Stimulated activated CD8-positive, alpha-beta memory T cell treated with anti-CD3 and anti-CD28 coated beads, Interleukin-12 subunit alpha, Interleukin-12 subunit beta, amount 100 ng/mL, for 4 hours (primary cell): ENCODE data around the gene HEYL.
"Not testable (repeated sequence)": the region's sequence is repeated elsewhere in the genome, so short reads cannot be mapped to it uniquely, and the experiment has no call there.

Experiments used
- DNase-seq: peaks from one replicate; pipeline ENCODE4 v3.0.0-alpha.2; 2020; ENCODE audit warnings: low read depth

Gene HEYL

GRCh38 chr1:39635871-39636210 is 3.6 kb downstream of the HEYL start:
- no peak for DNase-seq

GRCh38 chr1:39635205-39635870 is 4.1 kb downstream of the HEYL start:
- DNase-seq, result no peak

- DNase-seq, result no peak
Measured at GRCh38 chr1:39633422-39633821, 6.0 kb downstream of the HEYL start.

- no peak for DNase-seq
Measured at GRCh38 chr1:39632682-39633417, 6.6 kb downstream of the HEYL start.

GRCh38 chr1:39632323-39632681 is 7.1 kb downstream of the HEYL start:
- DNase-seq, result no peak

GRCh38 chr1:39631361-39632322 is 7.8 kb downstream of the HEYL start:
- no peak for DNase-seq

GRCh38 chr1:39628807-39629350 is 10.6 kb downstream of the HEYL start:
- no peak for DNase-seq

- no peak for DNase-seq
Measured at GRCh38 chr1:39626646-39627045, 12.8 kb downstream of the HEYL start.

- no peak for DNase-seq
Measured at GRCh38 chr1:39625462-39626273, 13.8 kb downstream of the HEYL start.

- DNase-seq, result no peak
Measured at GRCh38 chr1:39625009-39625408, 14.4 kb downstream of the HEYL start.

- DNase-seq, result no peak
Measured at GRCh38 chr1:39623053-39623452, 16.4 kb downstream of the HEYL start.

- DNase-seq, result no peak
Measured at GRCh38 chr1:39622427-39622826, 17.0 kb downstream of the HEYL start.

- DNase-seq, result no peak
Measured at GRCh38 chr1:39620659-39621165, 18.7 kb downstream of the HEYL start.

GRCh38 chr1:39617488-39618049 is 21.9 kb downstream of the HEYL start:
- DNase-seq, result no peak

- no peak for DNase-seq
Measured at GRCh38 chr1:39615086-39615673, 24.3 kb downstream of the HEYL start.

- DNase-seq, result no peak
Measured at GRCh38 chr1:39614488-39614887, 25.0 kb downstream of the HEYL start.

- no peak for DNase-seq
Measured at GRCh38 chr1:39613250-39613649, 26.2 kb downstream of the HEYL start.

GRCh38 chr1:39609618-39610331 is 29.7 kb downstream of the HEYL start:
- DNase-seq, result peak; percentile 50

GRCh38 chr1:39608921-39609320 is 30.5 kb downstream of the HEYL start:
- DNase-seq, result no peak

- not testable (repeated sequence) for DNase-seq
Measured at GRCh38 chr1:39603677-39604076, 35.8 kb downstream of the HEYL start.
